H9 (cell line): Measurements from ENCODE around the gene WDR13. TPM values are rescaled to one million over a fixed set of nuclear protein-coding genes. Genes with fewer than 3 reads are reported as not detected.

ENCODE experiments used
- DNase-seq: peaks from one replicate; pipeline ENCODE4 v3.0.0-alpha.2; 2017
- H2AFZ ChIP-seq: one replicate; pipeline ENCODE4 v1.6.1; 2013; ENCODE audit warnings: mild to moderate bottlenecking, low read length, control low read depth, moderate library complexity
- H2AK5ac ChIP-seq: 2 replicates; pipeline ENCODE4 v1.6.1; 2013; ENCODE audit warnings: low read length, control low read depth, mixed read lengths; ENCODE audit not compliant: insufficient read length
- H2BK120ac ChIP-seq: one replicate; pipeline ENCODE4 v1.6.1; 2013; ENCODE audit warnings: low read depth, mild to moderate bottlenecking, low read length, control low read depth, inconsistent platforms; ENCODE audit not compliant: poor library complexity, severe bottlenecking
- H2BK12ac ChIP-seq: 2 replicates; pipeline ENCODE4 v1.6.1; 2013; ENCODE audit warnings: low read length, control low read depth, mixed read lengths, low read depth; ENCODE audit not compliant: insufficient read length
- H2BK15ac ChIP-seq: 2 replicates; pipeline ENCODE4 v1.6.1; 2013; ENCODE audit warnings: low read depth, low read length, control low read depth
- H2BK20ac ChIP-seq: one replicate; pipeline ENCODE4 v1.6.1; 2013; ENCODE audit warnings: low read depth, mild to moderate bottlenecking, low read length, control low read depth, inconsistent platforms; ENCODE audit not compliant: poor library complexity, severe bottlenecking
- H2BK5ac ChIP-seq: 2 replicates; pipeline ENCODE4 v1.6.1; 2013; ENCODE audit warnings: low read length, control low read depth, mixed read lengths; ENCODE audit not compliant: insufficient read length
- H3K14ac ChIP-seq: 2 replicates; pipeline ENCODE4 v1.6.1; 2013; ENCODE audit warnings: low read length, control low read depth; ENCODE audit not compliant: insufficient read depth
- H3K18ac ChIP-seq: 2 replicates; pipeline ENCODE4 v1.6.1; 2013; ENCODE audit warnings: low read depth, mild to moderate bottlenecking, mixed read lengths, low read length, control low read depth; ENCODE audit not compliant: insufficient read length
- H3K23ac ChIP-seq: 2 replicates; pipeline ENCODE4 v1.6.1; 2013; ENCODE audit warnings: low read length, control low read depth, mixed read lengths, low read depth; ENCODE audit not compliant: insufficient read length
- H3K23me2 ChIP-seq: 2 replicates; pipeline ENCODE4 v1.6.1; 2013; ENCODE audit warnings: low read depth, mild to moderate bottlenecking, mixed read lengths, low read length, control low read depth; ENCODE audit not compliant: insufficient read length, poor library complexity, severe bottlenecking
- H3K27ac ChIP-seq: 2 replicates; pipeline ENCODE4 v1.5.1; 2013; ENCODE audit warnings: low read length, control low read depth, mixed read lengths, low read depth; ENCODE audit not compliant: insufficient read length
- H3K27me3 ChIP-seq: 2 replicates; pipeline ENCODE4 v1.6.1; 2013; ENCODE audit warnings: low read length, control low read depth, inconsistent platforms; ENCODE audit not compliant: insufficient read depth
- H3K4ac ChIP-seq: 2 replicates; pipeline ENCODE4 v1.6.1; 2013; ENCODE audit warnings: low read depth, mild to moderate bottlenecking, control low read depth, inconsistent platforms, low read length, moderate library complexity
- H3K4me1 ChIP-seq: 2 replicates; pipeline ENCODE4 v1.6.1; 2013; ENCODE audit warnings: low read length, control low read depth, inconsistent platforms; ENCODE audit not compliant: insufficient read depth
- H3K4me2 ChIP-seq: 2 replicates; pipeline ENCODE4 v1.6.1; 2013; ENCODE audit warnings: low read length, control low read depth, mixed read lengths; ENCODE audit not compliant: insufficient read length, insufficient read depth
- H3K56ac ChIP-seq: 2 replicates; pipeline ENCODE4 v1.6.1; 2013; ENCODE audit warnings: low read depth, mild to moderate bottlenecking, mixed read lengths, low read length, control low read depth; ENCODE audit not compliant: insufficient read length
- H3K79me1 ChIP-seq: 2 replicates; pipeline ENCODE4 v1.6.1; 2013; ENCODE audit warnings: low read depth, mild to moderate bottlenecking, moderate library complexity, low read length, control low read depth, inconsistent platforms; ENCODE audit not compliant: insufficient read depth, poor library complexity, severe bottlenecking
- H3K79me2 ChIP-seq: 2 replicates; pipeline ENCODE4 v1.6.1; 2013; ENCODE audit warnings: low read length, control low read depth, inconsistent platforms; ENCODE audit not compliant: insufficient read depth
- H3K9ac ChIP-seq: 2 replicates; pipeline ENCODE4 v1.6.1; 2013; ENCODE audit warnings: low read length, control low read depth, mixed read lengths; ENCODE audit not compliant: insufficient read length; ENCODE audit errors: extremely low read depth
- H3K9me3 ChIP-seq: one replicate; pipeline ENCODE4 v1.6.1; 2013; ENCODE audit warnings: low read depth, low read length, inconsistent platforms; ENCODE audit not compliant: control insufficient read depth
- H3T11ph ChIP-seq: one replicate; pipeline ENCODE4 v1.6.1; 2013; ENCODE audit warnings: mild to moderate bottlenecking, low read length, control low read depth, inconsistent platforms
- H4K20me1 ChIP-seq: one replicate; pipeline ENCODE4 v1.6.1; 2013; ENCODE audit not compliant: control insufficient read depth, insufficient read length, insufficient read depth
- H4K5ac ChIP-seq: 2 replicates; pipeline ENCODE4 v1.6.1; 2013; ENCODE audit warnings: low read depth, mild to moderate bottlenecking, mixed read lengths, low read length, control low read depth; ENCODE audit not compliant: insufficient read length
- H4K8ac ChIP-seq: replicated peaks from 2 replicates; pipeline ENCODE4 v1.6.1; 2013; ENCODE audit warnings: low read length, control low read depth, mixed read lengths, low read depth; ENCODE audit not compliant: insufficient read length
- H4K91ac ChIP-seq: 2 replicates; pipeline ENCODE4 v1.6.1; 2013; ENCODE audit warnings: low read depth, mild to moderate bottlenecking, moderate library complexity, mixed read lengths, low read length, control low read depth; ENCODE audit not compliant: insufficient read length
- H3K27ac Mint-ChIP-seq, 3 experiments: 2 replicates in 2 of 3; 3 replicates in 1 of 3; pipeline ENCODE4 v1.8.0; 2020 to 2021; ENCODE audit warnings: mixed read lengths in 3 of 3, mild to moderate bottlenecking in 1 of 3, moderate library complexity in 1 of 3
- H3K27me3 Mint-ChIP-seq: 2 replicates; pipeline ENCODE4 v1.8.0; 2021; ENCODE audit warnings: low read depth, mild to moderate bottlenecking, moderate library complexity, mixed read lengths
- H3K36me3 Mint-ChIP-seq, 3 experiments: 2 replicates in 2 of 3; 3 replicates in 1 of 3; pipeline ENCODE4 v1.8.0; 2020 to 2021; ENCODE audit warnings: low read depth in 3 of 3, mixed read lengths in 3 of 3; ENCODE audit not compliant: insufficient read depth in 1 of 3
- H3K4me1 Mint-ChIP-seq, 2 experiments: 2 replicates each; pipeline ENCODE4 v1.8.0; 2020; ENCODE audit warnings: mixed read lengths in 2 of 2
- H3K4me3 Mint-ChIP-seq, 2 experiments: 2 replicates in 1 of 2; 3 replicates in 1 of 2; pipeline ENCODE4 v1.8.0; 2020 to 2021; ENCODE audit warnings: mild to moderate bottlenecking in 2 of 2, mixed read lengths in 2 of 2, moderate library complexity in 1 of 2
- H3K9me3 Mint-ChIP-seq, 2 experiments: 2 replicates in 1 of 2; 3 replicates in 1 of 2; pipeline ENCODE4 v1.8.0; 2020; ENCODE audit warnings: mild to moderate bottlenecking in 2 of 2, mixed read lengths in 2 of 2, moderate library complexity in 1 of 2
- CTCF ChIP-seq: fragments of 200-600 bp; sonication (generic); conservative IDR thresholded peaks from 3 replicates; pipeline ENCODE4 v1.8.0; 2021; ENCODE audit warnings: antibody characterized with exemption, mild to moderate bottlenecking
- WGBS: extraction: QIAGEN DNeasy Blood & Tissue Kit; methylation state at CpG from one replicate; pipeline ENCODE4 v1.1.7; 2013; ENCODE audit warnings: missing lambda C conversion rate, low lambda C conversion rate, mixed read lengths; ENCODE audit not compliant: insufficient read length; ENCODE audit errors: extremely low coverage; 5-methylcytosine and 5-hydroxymethylcytosine counted together
- total RNA-seq: library from RNA; stranded (reverse); gene quantifications from 2 replicates; pipeline ENCODE4 v1.2.1, GENCODE V29; 2021

Gene WDR13
- total RNA-seq, 1 experiment from 2014 or later, result 29.4 TPM

- no peak overlapping the region for H3K56ac ChIP-seq
- H2BK5ac ChIP-seq, result no peak overlapping the region
- H3K36me3 Mint-ChIP-seq, result peaks cover 0 to 10% (median 8%) of the 10 kb centered on the region in 3 experiments; a peak in 4 of 7 replicates
- WGBS, result no CpG with 5 or more reads among the region's 10 CpGs
- H3K4me1 ChIP-seq, result no peaks in the 10 kb centered on the region
- H3K9me3 ChIP-seq, result no peaks in the 10 kb centered on the region
- no peak overlapping the region for H4K91ac ChIP-seq
- no peaks in the 10 kb centered on the region for H3K27me3 Mint-ChIP-seq
- H3K23ac ChIP-seq, result no peak overlapping the region
- no peak overlapping the region for H2BK12ac ChIP-seq
- no peak overlapping the region for H3K18ac ChIP-seq
- no peak for DNase-seq
- H3K27ac ChIP-seq, result no peak overlapping the region
- H4K8ac ChIP-seq, result no peak overlapping the region
- H3K4me3 Mint-ChIP-seq, result no peak overlapping the region
- H3K79me2 ChIP-seq, result no peaks in the 10 kb centered on the region
- H2AK5ac ChIP-seq, result no peak overlapping the region
- no peak overlapping the region for H3K9ac ChIP-seq
- no peak overlapping the region for H2BK20ac ChIP-seq
- no peak overlapping the region for H3K27ac Mint-ChIP-seq
- no peak overlapping the region for H2BK15ac ChIP-seq
- no peaks in the 10 kb centered on the region for H3K23me2 ChIP-seq
- no peak overlapping the region for H2AFZ ChIP-seq
- H3K4ac ChIP-seq, result no peak overlapping the region
- H2BK120ac ChIP-seq, result no peak overlapping the region
- no peak overlapping the region for H4K5ac ChIP-seq
- TF ChIP-seq CTCF, result no peak
- H3K27me3 ChIP-seq, result no peaks in the 10 kb centered on the region
- H3K9me3 Mint-ChIP-seq, result peaks cover 45 to 48% of the 10 kb centered on the region in 2 experiments
- H3K14ac ChIP-seq, result no peak overlapping the region
- no peak overlapping the region for H3T11ph ChIP-seq
- H3K79me1 ChIP-seq, result no peaks in the 10 kb centered on the region
- H3K4me1 Mint-ChIP-seq, result no peaks in the 10 kb centered on the region; a peak in 1 of 4 replicates
- no peak overlapping the region for H3K4me2 ChIP-seq
- H4K20me1 ChIP-seq, result no peaks in the 10 kb centered on the region
Measured at GRCh38 chrX:48632207-48632606, 34.9 kb downstream of the WDR13 start.
